Fibroblast of skin of right quadriceps (primary cell): Measurements from ENCODE around the gene CCDC136.

ENCODE experiments used
- DNase-seq: peaks from one replicate; pipeline ENCODE4 v3.0.0-alpha.2; 2013

Gene CCDC136

GRCh38 chr7:128865996-128866877, 74.5 kb downstream of the CCDC136 start:
- no peak for DNase-seq

- DNase-seq: no peak
Observed at GRCh38 chr7:128867241-128867640, 75.5 kb downstream of the CCDC136 start.

- DNase-seq: peak; percentile 34
Observed at GRCh38 chr7:128867842-128868623, 76.3 kb downstream of the CCDC136 start.

- DNase-seq: no peak
Observed at GRCh38 chr7:128868624-128869137, 76.9 kb downstream of the CCDC136 start.

- peak; percentile 32 for DNase-seq
Observed at GRCh38 chr7:128869138-128869943, 77.6 kb downstream of the CCDC136 start.

- DNase-seq: no peak
Observed at GRCh38 chr7:128869944-128870285, 78.1 kb downstream of the CCDC136 start.

- no peak for DNase-seq
Observed at GRCh38 chr7:128871050-128871449, 79.3 kb downstream of the CCDC136 start.
